ENCODE data around the gene UNC5CL. TPM values are rescaled to one million over a fixed set of nuclear protein-coding genes. Genes with fewer than 3 reads are reported as not detected.

Gene UNC5CL
- total RNA-seq, 1 donor from 2014 or later: 0.27 TPM

GRCh38 chr6:40997234-40997957, 41.6 kb downstream of the UNC5CL start:
- Histone ChIP-seq H3K27me3 (ENCODE audit: low read depth) (no peaks in the 10 kb centered on the region), H3K9me3 (replicated peaks) (no peaks in the 10 kb centered on the region), H3K4me1 (peaks cover 27% of the 10 kb centered on the region), H3K4me3 (peak overlapping the region; percentile 61), H3K36me3 (no peaks in the 10 kb centered on the region), H3K27ac (replicated peaks) (peak overlapping the region; percentile 89)
- TF ChIP-seq, protein P1, sequence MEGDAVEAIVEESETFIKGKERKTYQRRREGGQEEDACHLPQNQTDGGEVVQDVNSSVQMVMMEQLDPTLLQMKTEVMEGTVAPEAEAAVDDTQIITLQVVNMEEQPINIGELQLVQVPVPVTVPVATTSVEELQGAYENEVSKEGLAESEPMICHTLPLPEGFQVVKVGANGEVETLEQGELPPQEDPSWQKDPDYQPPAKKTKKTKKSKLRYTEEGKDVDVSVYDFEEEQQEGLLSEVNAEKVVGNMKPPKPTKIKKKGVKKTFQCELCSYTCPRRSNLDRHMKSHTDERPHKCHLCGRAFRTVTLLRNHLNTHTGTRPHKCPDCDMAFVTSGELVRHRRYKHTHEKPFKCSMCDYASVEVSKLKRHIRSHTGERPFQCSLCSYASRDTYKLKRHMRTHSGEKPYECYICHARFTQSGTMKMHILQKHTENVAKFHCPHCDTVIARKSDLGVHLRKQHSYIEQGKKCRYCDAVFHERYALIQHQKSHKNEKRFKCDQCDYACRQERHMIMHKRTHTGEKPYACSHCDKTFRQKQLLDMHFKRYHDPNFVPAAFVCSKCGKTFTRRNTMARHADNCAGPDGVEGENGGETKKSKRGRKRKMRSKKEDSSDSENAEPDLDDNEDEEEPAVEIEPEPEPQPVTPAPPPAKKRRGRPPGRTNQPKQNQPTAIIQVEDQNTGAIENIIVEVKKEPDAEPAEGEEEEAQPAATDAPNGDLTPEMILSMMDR (IDR thresholded peaks at IDR 0.05; ENCODE audit: borderline replicate concordance): no peak
- intact Hi-C loops (cut with micrococcal nuclease): no loop called here
- DNase-seq: no peak

GRCh38 chr6:40996591-40997233, 42.3 kb downstream of the UNC5CL start:
- Histone ChIP-seq H3K4me3 (peak overlapping the region; percentile 61), H3K27me3 (ENCODE audit: low read depth) (no peaks in the 10 kb centered on the region), H3K9me3 (replicated peaks) (no peaks in the 10 kb centered on the region), H3K36me3 (no peaks in the 10 kb centered on the region), H3K27ac (replicated peaks) (peak overlapping the region; percentile 89), H3K4me1 (peaks cover 27% of the 10 kb centered on the region)
- TF ChIP-seq, protein P1 (IDR thresholded peaks at IDR 0.05; ENCODE audit: borderline replicate concordance): no peak
- DNase-seq: no peak
- intact Hi-C loops (cut with micrococcal nuclease): no loop called here

DNA sequence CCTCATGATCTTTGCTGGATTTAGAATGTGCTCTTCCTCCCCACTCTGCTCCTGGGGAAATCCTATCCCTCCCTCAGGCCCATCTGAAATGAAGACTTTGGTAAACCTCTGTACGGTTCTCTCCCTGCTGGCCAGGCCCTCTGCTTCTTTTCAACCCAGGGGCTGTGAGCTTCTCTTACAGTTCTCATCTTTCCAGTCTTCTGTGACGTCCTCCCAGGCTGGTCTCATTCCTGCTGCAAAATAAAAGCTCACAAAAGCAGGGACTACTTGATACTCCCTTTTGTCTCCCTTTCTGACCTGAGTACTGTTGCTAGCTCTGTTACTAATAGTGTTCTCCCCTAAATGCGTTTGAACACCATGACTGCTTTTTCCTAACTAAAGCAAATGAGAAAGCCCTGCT, 46.3 kb downstream of the UNC5CL start:
- Histone ChIP-seq H3K4me3 (no peak overlapping the region), H3K36me3 (no peaks in the 10 kb centered on the region), H3K27me3 (ENCODE audit: low read depth) (no peaks in the 10 kb centered on the region), H3K4me1 (peaks cover 10% of the 10 kb centered on the region), H3K27ac (replicated peaks) (no peak overlapping the region), H3K9me3 (replicated peaks) (no peaks in the 10 kb centered on the region)
- TF ChIP-seq, protein P1 (IDR thresholded peaks at IDR 0.05; ENCODE audit: borderline replicate concordance): no peak
- intact Hi-C loops (cut with micrococcal nuclease): no loop called here
- no peak for DNase-seq

GRCh38 chr6:40990301-40990700, 48.7 kb downstream of the UNC5CL start:
- no peaks in the 10 kb centered on the region for H3K36me3 ChIP-seq
- TF ChIP-seq, protein P1 (IDR thresholded peaks at IDR 0.05; ENCODE audit: borderline replicate concordance): no peak
- no peak for DNase-seq
- H3K9me3 ChIP-seq (replicated peaks): no peaks in the 10 kb centered on the region
- intact Hi-C loops (cut with micrococcal nuclease): no loop called here
- H3K27me3 ChIP-seq (ENCODE audit: low read depth): no peaks in the 10 kb centered on the region
- no peak overlapping the region for H3K4me3 ChIP-seq
- no peaks in the 10 kb centered on the region for H3K4me1 ChIP-seq
- H3K27ac ChIP-seq (replicated peaks): no peak overlapping the region

GRCh38 chr6:40989204-40990169, 49.5 kb downstream of the UNC5CL start:
- H3K27ac ChIP-seq (replicated peaks): no peak overlapping the region
- H3K4me3 ChIP-seq: no peak overlapping the region
- no peaks in the 10 kb centered on the region for H3K9me3 ChIP-seq (replicated peaks)
- H3K4me1 ChIP-seq: no peaks in the 10 kb centered on the region
- no peak for DNase-seq
- H3K36me3 ChIP-seq: no peaks in the 10 kb centered on the region
- no peaks in the 10 kb centered on the region for H3K27me3 ChIP-seq (ENCODE audit: low read depth)
- intact Hi-C loops (cut with micrococcal nuclease): no loop called here
- TF ChIP-seq, protein P1 (IDR thresholded peaks at IDR 0.05; ENCODE audit: borderline replicate concordance): no peak
